Mammary epithelial cell (primary cell): Measurements from ENCODE around the gene ZNF491.

Experiments
- EZH2 ChIP-seq: IDR thresholded peaks from 2 replicates; pipeline ENCODE4 v1.6.1; 2012; ENCODE audit warnings: low read length, inconsistent platforms, borderline replicate concordance
- TF ChIP-seq, protein P1 (sequence below), 2 donors: IDR thresholded peaks in 1 of 2; conservative IDR thresholded peaks in 1 of 2; 2 replicates each; pipeline ENCODE4 v1.5.1; 2011 to 2012; ENCODE audit warnings: inconsistent platforms in 2 of 2, low read length in 2 of 2, mild to moderate bottlenecking in 2 of 2, control low read depth in 1 of 2, low read depth in 1 of 2; ENCODE audit not compliant: insufficient read depth in 1 of 2; ENCODE audit errors: extremely low read depth in 1 of 2

- TF ChIP-seq, protein P1, sequence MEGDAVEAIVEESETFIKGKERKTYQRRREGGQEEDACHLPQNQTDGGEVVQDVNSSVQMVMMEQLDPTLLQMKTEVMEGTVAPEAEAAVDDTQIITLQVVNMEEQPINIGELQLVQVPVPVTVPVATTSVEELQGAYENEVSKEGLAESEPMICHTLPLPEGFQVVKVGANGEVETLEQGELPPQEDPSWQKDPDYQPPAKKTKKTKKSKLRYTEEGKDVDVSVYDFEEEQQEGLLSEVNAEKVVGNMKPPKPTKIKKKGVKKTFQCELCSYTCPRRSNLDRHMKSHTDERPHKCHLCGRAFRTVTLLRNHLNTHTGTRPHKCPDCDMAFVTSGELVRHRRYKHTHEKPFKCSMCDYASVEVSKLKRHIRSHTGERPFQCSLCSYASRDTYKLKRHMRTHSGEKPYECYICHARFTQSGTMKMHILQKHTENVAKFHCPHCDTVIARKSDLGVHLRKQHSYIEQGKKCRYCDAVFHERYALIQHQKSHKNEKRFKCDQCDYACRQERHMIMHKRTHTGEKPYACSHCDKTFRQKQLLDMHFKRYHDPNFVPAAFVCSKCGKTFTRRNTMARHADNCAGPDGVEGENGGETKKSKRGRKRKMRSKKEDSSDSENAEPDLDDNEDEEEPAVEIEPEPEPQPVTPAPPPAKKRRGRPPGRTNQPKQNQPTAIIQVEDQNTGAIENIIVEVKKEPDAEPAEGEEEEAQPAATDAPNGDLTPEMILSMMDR (conservative IDR thresholded peaks at IDR 0.05 in 1 of 2, IDR thresholded peaks at IDR 0.05 in 1 of 2; ENCODE audit: extremely low read depth in 1 of 2, insufficient read depth in 1 of 2, low read depth in 1 of 2, low read length in 2 of 2): no peak
- no peak for TF ChIP-seq EZH2
Observed at GRCh38 chr19:11832253-11832912, 34.1 kb downstream of the ZNF491 start.
